Measurements from ENCODE around the gene XRCC4. TPM values are rescaled to one million over a fixed set of nuclear protein-coding genes. Genes with fewer than 3 reads are reported as not detected.
"Not testable (repeated sequence)": the region's sequence is repeated elsewhere in the genome, so short reads cannot be mapped to it uniquely, and the experiment has no call there.

Gene XRCC4
- total RNA-seq, 4 donors from 2014 or later: 3.7 to 10.3 (median 8.7) TPM

DNA sequence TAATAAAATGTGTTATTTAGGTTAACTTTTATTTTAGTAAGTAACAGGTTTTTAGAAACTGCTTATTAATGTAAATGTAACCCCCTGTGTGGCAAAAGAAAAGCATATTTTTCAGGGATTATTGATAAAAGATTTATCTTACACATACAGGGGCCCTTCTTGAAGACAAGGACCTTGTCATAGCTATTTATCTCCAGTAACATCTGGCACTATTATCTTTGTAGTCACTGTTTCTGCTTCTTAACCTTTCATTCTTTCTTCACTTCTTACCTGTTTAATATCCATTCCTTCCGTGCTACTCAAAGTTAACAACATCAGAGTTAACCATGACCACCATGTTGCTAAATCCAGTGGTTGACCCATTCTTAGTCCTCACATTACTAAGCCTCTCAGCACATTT is 276.4 kb downstream of the XRCC4 start:
- no peak overlapping the region for H3K4me3 ChIP-seq
- no peaks in the 10 kb centered on the region for H3K4me1 ChIP-seq
- H3K27ac ChIP-seq: no peak overlapping the region
- no peak for DNase-seq
- TF ChIP-seq CTCF (IDR thresholded peaks at IDR 0.05): no peak
- TF ChIP-seq POLR2A (IDR thresholded peaks at IDR 0.05): no peak
- no peaks in the 10 kb centered on the region for H3K9me3 ChIP-seq
- no peaks in the 10 kb centered on the region for H3K36me3 ChIP-seq
- H3K27me3 ChIP-seq: no peaks in the 10 kb centered on the region

DNA sequence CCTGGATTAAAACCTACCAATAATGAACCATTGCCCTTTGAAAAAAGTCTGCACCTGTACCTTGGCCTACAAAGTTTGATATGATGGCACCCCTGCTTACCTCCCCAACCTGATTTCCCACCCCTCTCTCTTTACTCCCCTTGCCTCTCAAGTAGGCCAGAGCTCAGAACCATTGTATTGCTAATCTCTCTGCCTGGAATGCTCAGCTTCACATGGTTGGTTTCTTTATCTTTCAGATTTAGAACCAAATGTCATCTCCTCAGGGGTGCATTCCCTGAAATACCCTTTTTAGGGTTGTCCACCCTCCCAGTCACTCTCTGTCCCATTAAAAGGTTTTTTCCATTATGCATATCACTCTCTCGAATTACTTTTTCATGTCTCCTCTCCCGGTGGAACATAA is 277.6 kb downstream of the XRCC4 start:
- Histone ChIP-seq H3K36me3 (no peaks in the 10 kb centered on the region), H3K27me3 (no peaks in the 10 kb centered on the region)
- TF ChIP-seq CTCF (IDR thresholded peaks at IDR 0.05) (no peak), POLR2A (IDR thresholded peaks at IDR 0.05) (no peak)

GRCh38 chr5:83355482-83356014 is 278.2 kb downstream of the XRCC4 start:
- H3K4me1 ChIP-seq, H3K36me3 ChIP-seq: not testable (repeated sequence)

More for the DNA sequence above, 277.6 kb downstream of the XRCC4 start:
- no peak for DNase-seq
- no peaks in the 10 kb centered on the region for H3K4me1 ChIP-seq
- no peak overlapping the region for H3K27ac ChIP-seq
- H3K9me3 ChIP-seq: no peaks in the 10 kb centered on the region
- no peak overlapping the region for H3K4me3 ChIP-seq

DNA sequence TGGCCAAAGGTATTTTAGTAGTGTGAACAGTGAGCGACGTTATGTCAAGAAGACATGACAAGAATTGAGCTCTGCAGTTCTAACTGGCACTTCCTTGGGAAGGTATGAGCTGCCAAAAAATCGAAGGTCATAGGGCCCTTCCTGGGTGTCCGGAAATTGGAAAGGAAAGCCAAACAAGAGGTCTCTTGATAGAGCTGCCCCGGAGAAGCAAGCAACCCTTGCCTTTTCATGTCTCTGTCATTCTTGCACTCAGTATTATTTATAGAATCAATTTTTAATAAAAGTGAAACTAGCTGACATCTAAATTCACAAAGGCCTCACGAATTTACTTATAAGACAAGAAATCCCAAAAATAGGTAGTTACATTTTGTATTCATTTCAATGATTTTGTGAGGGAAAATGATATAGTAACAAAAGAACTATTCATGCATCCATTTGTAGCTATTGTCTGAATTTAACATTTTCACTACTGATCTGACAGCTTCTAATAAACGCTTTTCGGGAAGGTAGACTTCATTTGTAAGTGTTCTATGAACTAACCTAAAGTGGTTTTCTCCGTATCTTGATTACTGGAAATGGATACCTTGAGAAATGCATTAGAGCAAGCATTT is 280.4 kb downstream of the XRCC4 start:
- H3K4me3 ChIP-seq: no peak overlapping the region
- H3K27ac ChIP-seq: no peak overlapping the region
- DNase-seq: no peak
- no peak for TF ChIP-seq POLR2A (IDR thresholded peaks at IDR 0.05)
- no peak for TF ChIP-seq CTCF (IDR thresholded peaks at IDR 0.05)
- H3K36me3 ChIP-seq: no peaks in the 10 kb centered on the region
- no peaks in the 10 kb centered on the region for H3K27me3 ChIP-seq
- H3K4me1 ChIP-seq: no peaks in the 10 kb centered on the region
- H3K9me3 ChIP-seq: no peaks in the 10 kb centered on the region

More at GRCh38 chr5:83355482-83356014, 278.2 kb downstream of the XRCC4 start:
- H3K9me3 ChIP-seq, H3K4me3 ChIP-seq, H3K27ac ChIP-seq, H3K27me3 ChIP-seq, DNase-seq: not testable (repeated sequence)

DNA sequence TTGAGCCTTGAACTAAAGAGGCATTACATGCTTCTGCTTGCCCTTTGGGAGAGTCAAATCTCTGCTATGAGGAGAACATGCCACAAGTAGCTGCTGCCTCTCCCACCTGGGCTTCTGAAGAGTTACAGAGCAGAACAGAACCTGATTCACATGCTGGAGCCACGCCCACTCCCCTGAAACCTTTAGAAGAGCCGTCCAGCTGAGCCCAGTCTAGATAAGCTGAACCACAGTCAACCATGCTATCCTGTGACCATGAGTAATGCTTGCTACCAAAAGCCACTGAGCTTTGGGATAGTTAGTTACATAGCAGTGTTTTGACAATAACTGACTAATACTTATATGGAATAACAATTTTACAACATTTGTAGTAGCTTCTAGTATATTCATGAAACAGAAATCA is 283.2 kb downstream of the XRCC4 start:
- DNase-seq: no peak

More for the DNA sequence above, 283.2 kb downstream of the XRCC4 start:
- Histone ChIP-seq H3K4me3 (no peak overlapping the region), H3K27ac (no peak overlapping the region), H3K27me3 (no peaks in the 10 kb centered on the region), H3K4me1 (no peaks in the 10 kb centered on the region), H3K9me3 (no peaks in the 10 kb centered on the region), H3K36me3 (no peaks in the 10 kb centered on the region)
- no peak for TF ChIP-seq POLR2A (IDR thresholded peaks at IDR 0.05)
- TF ChIP-seq CTCF (IDR thresholded peaks at IDR 0.05): no peak
